Panc1 (cell line): ENCODE measurements around the gene CDC16.

Source experiments
- CTCF ChIP-seq: fragments of 450-650 bp; IDR thresholded peaks from 2 replicates; pipeline ENCODE4 v1.5.1; 2017; ENCODE audit warnings: mild to moderate bottlenecking
- SIN3A ChIP-seq: IDR thresholded peaks from 2 replicates; pipeline ENCODE4 v1.6.1; 2012; ENCODE audit warnings: low read depth, mild to moderate bottlenecking, low read length, moderate library complexity, borderline replicate concordance; ENCODE audit not compliant: insufficient read depth

- no peak for TF ChIP-seq CTCF
- TF ChIP-seq SIN3A, result no peak
Measured at GRCh38 chr13:114309086-114309485, 74.4 kb downstream of the CDC16 start.
